LHCN-M2 (cell line): ENCODE data around the gene BPIFA1. TPM values are rescaled to one million over a fixed set of nuclear protein-coding genes. Genes with fewer than 3 reads are reported as not detected.

Experiments
- total RNA-seq: library from RNA; depleted of rRNA; stranded (reverse); fragments of >200 nt; gene quantifications from 2 replicates; pipeline ENCODE4 v1.2.3, GENCODE V29; 2014; rRNA removed

Gene BPIFA1
- total RNA-seq, 1 experiment from 2014 or later: not detected

Other genes starting within 250 kb of the BPIFA1 start
- gene SUN5, start 231.6 kb upstream of the BPIFA1 start, total RNA-seq: not detected in 2 replicates
- not detected in 2 replicates for gene BPIFB2, start 228.3 kb upstream of the BPIFA1 start, total RNA-seq
- gene BPIFB6, start 204.3 kb upstream of the BPIFA1 start, total RNA-seq: not detected in 2 replicates
- gene BPIFB3, start 182.1 kb upstream of the BPIFA1 start, total RNA-seq: not detected in 2 replicates
- not detected in 2 replicates for gene BPIFB4, start 156.4 kb upstream of the BPIFA1 start, total RNA-seq
- not detected in 2 replicates for gene BPIFA2, start 67.8 kb upstream of the BPIFA1 start, total RNA-seq
- not detected in 2 replicates for gene BPIFA3, start 18.6 kb upstream of the BPIFA1 start, total RNA-seq
- not detected in 2 replicates for gene BPIFB1, start 47.2 kb downstream of the BPIFA1 start, total RNA-seq
- gene CDK5RAP1, start 165.5 kb downstream of the BPIFA1 start, total RNA-seq: 23.5 and 29.0 TPM in 2 replicates
- gene SNTA1, start 207.8 kb downstream of the BPIFA1 start, total RNA-seq: 26.2 and 29.7 TPM in 2 replicates